IPS-18c (cell line): ENCODE data around the gene HSF4.

Experiments used
- H3K4me3 ChIP-seq: 2 replicates; pipeline ENCODE4 v1.7.0; 2013; ENCODE audit warnings: low read depth, mild to moderate bottlenecking, low read length, moderate library complexity; ENCODE audit not compliant: insufficient read depth
- H3K9me3 ChIP-seq: one replicate; pipeline ENCODE4 v1.6.1; 2013; ENCODE audit warnings: mild to moderate bottlenecking, low read length, moderate library complexity; ENCODE audit not compliant: control insufficient read depth, insufficient read depth

The HSF4 gene

GRCh38 chr16:67201411-67202345, 37.1 kb downstream of the HSF4 start:
- Histone ChIP-seq H3K9me3 (peaks cover 2% of the 10 kb centered on the region), H3K4me3 (no peak overlapping the region)

GRCh38 chr16:67202426-67202825, 37.9 kb downstream of the HSF4 start:
- H3K9me3 ChIP-seq: peaks cover 2% of the 10 kb centered on the region
- no peak overlapping the region for H3K4me3 ChIP-seq

GRCh38 chr16:67202956-67203493, 38.5 kb downstream of the HSF4 start:
- Histone ChIP-seq H3K4me3 (no peak overlapping the region), H3K9me3 (peaks cover 2% of the 10 kb centered on the region)

DNA sequence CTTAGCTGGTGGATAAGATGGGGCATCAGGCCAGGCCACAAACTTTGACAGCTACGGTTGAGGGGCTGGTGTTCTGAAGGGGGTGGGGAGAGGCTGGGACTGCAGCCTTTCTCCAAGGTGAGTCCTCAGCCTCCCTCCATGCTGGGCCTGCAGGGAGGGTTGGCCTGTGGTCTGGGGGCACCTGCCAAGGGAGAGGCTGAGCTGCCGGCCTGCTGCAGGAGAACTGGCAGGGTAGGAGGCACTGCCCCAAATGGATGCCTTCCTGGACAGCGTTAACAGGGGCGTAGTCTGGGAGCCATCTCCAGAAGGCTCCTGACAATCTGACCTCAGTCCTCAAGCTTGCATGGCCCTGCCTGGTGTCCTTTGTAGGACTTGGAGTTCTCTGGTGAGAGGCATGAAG, 39.5 kb downstream of the HSF4 start:
- peaks cover 2% of the 10 kb centered on the region for H3K9me3 ChIP-seq
- H3K4me3 ChIP-seq: no peak overlapping the region

- peaks cover 2% of the 10 kb centered on the region for H3K9me3 ChIP-seq
- H3K4me3 ChIP-seq: no peak overlapping the region
These were observed 41.7 kb downstream of the HSF4 start for GRCh38 chr16:67206129-67206837.

- Histone ChIP-seq H3K4me3 (no peak overlapping the region), H3K9me3 (peaks cover under 1% of the 10 kb centered on the region)
These were observed 42.3 kb downstream of the HSF4 start for GRCh38 chr16:67206838-67207248.

GRCh38 chr16:67207249-67208091, 42.9 kb downstream of the HSF4 start:
- no peaks in the 10 kb centered on the region for H3K9me3 ChIP-seq
- no peak overlapping the region for H3K4me3 ChIP-seq

- no peaks in the 10 kb centered on the region for H3K9me3 ChIP-seq
- H3K4me3 ChIP-seq: no peak overlapping the region
These were observed 43.8 kb downstream of the HSF4 start for GRCh38 chr16:67208154-67208896.

DNA sequence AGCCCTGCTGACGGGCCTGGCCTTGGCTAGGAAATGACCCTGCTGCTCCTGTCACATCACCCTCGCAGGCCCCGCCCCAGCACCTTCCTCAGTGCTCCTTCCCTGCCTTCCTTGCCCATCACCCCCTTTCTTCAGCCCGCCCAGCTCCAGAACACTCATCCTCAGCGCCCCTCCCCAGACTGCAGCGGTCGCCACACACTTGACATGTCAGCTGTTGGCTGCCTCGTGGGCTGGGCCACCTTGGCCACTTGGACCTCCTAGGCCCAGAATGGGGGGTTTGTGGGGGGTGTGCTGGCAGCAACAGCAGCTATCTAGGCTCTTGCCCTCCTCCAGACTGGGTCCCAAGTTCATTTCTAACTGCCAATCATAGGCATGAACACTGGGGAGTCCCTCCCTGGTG, 45.0 kb downstream of the HSF4 start:
- no peak overlapping the region for H3K4me3 ChIP-seq
- no peaks in the 10 kb centered on the region for H3K9me3 ChIP-seq

DNA sequence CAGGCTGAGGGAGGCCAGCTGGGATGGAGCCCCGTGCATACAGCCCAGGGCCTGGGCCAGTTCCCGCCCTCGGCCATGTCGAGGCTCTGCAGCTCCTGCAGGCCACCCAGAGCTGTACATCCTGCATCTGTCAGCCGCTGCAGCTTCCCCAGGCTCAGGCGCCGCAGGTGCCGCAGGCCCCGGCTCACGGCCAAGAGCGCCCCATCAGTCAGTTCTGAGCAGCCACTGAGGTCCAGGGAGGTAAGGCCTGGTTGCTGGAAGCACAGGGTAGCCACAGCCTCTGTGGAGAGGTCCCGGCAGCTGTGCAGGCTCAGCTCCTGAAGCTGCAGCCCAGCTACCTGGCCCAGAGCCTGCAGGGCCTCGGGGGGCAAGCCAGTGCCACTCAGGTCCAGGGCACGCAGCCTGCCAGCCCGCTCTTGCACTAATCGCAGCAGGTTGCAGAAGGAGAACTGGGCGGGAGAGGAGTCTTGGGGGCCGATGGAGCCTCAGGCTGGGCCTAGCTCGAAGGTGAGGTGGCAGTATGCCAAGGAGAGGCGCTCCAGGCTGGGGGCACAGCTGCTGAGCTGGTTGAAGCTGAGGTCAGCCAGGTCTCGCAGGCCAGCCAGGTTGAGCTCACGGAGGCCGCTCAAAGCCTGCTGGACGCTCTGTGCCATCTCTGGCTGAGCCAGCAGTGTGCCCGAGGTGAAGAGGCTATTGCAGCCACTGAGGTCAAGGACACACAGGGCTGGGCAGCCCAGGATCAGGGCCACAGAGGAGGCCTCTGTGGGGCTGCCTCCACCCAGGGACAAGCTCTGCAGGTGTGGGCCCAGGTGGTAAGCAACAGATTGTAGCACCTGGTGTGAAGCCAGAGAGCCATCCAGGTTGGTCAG, 45.8 kb downstream of the HSF4 start:
- H3K9me3 ChIP-seq: no peaks in the 10 kb centered on the region
- no peak overlapping the region for H3K4me3 ChIP-seq

DNA sequence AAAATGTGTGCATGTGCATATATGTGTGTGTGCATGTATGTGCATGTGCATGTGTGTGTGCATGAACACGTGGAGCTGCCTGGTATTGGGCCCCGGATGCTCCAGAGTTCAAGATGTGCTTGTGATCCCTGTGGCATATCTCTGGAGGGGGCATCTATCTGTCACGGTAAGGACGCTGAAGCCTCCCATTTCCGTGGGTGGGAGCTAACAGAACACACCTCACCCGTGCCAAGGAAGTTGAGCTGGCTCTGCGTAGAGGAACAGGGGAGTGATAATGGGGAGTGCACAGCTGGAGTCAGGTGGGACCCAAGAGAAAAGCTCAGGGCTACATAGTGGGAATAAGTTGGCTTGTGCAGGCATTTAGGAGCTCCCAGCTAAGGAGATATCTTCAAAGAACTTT, 47.1 kb downstream of the HSF4 start:
- Histone ChIP-seq H3K4me3 (no peak overlapping the region), H3K9me3 (no peaks in the 10 kb centered on the region)

- H3K4me3 ChIP-seq: no peak overlapping the region
- no peaks in the 10 kb centered on the region for H3K9me3 ChIP-seq
These were observed 48.2 kb downstream of the HSF4 start for GRCh38 chr16:67212766-67213165.

GRCh38 chr16:67213197-67214019, 48.9 kb downstream of the HSF4 start:
- no peak overlapping the region for H3K4me3 ChIP-seq
- H3K9me3 ChIP-seq: no peaks in the 10 kb centered on the region

GRCh38 chr16:67215706-67216105, 51.2 kb downstream of the HSF4 start:
- H3K4me3 ChIP-seq: no peak overlapping the region
- H3K9me3 ChIP-seq: no peaks in the 10 kb centered on the region
